ENCODE measurements around the gene CPNE9.

DNA sequence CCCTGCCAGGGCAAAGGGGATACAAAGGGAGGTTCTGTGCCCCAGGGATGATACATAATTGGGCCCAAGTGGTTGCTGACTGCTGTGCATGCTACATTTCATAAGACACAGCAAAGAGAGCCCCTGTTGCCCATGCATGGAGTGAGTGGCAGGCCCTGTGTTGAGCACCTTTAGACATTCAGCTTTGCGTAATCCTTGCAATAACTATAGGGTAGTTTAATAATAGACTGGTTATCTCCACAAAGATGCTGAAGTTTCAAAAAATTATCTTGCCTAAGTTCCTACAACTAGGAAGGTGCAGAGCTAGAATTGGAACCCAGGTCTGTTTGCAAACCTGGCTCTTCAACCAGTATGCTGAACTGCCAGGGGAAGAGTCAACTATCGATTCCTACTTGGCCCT is 44.4 kb downstream of the CPNE9 start:
- TF ChIP-seq, protein P1, sequence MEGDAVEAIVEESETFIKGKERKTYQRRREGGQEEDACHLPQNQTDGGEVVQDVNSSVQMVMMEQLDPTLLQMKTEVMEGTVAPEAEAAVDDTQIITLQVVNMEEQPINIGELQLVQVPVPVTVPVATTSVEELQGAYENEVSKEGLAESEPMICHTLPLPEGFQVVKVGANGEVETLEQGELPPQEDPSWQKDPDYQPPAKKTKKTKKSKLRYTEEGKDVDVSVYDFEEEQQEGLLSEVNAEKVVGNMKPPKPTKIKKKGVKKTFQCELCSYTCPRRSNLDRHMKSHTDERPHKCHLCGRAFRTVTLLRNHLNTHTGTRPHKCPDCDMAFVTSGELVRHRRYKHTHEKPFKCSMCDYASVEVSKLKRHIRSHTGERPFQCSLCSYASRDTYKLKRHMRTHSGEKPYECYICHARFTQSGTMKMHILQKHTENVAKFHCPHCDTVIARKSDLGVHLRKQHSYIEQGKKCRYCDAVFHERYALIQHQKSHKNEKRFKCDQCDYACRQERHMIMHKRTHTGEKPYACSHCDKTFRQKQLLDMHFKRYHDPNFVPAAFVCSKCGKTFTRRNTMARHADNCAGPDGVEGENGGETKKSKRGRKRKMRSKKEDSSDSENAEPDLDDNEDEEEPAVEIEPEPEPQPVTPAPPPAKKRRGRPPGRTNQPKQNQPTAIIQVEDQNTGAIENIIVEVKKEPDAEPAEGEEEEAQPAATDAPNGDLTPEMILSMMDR (IDR thresholded peaks at IDR 0.05; ENCODE audit: low read depth, low read length) = no peak
- TF ChIP-seq EZH2phosphoT487 (IDR thresholded peaks at IDR 0.05; ENCODE audit: low read depth) = no peak

All from OCI-LY3 (cell line).